ENCODE data around the gene HTRA3. TPM values are rescaled to one million over a fixed set of nuclear protein-coding genes. Genes with fewer than 3 reads are reported as not detected.

The HTRA3 gene
- total and polyA plus RNA-seq, 2 of the 8 experiments (the other 6 are each of a cell fraction or from before 2014, with no cell fraction given) = 3.2 to 5.8 TPM

GRCh38 chr4:8251110-8251883, 18.3 kb upstream of the HTRA3 start (continued):
- TF ChIP-seq CHD7 (IDR thresholded peaks at IDR 0.05; ENCODE audit: insufficient replicate concordance, low read length) (no peak), CREB1 (IDR thresholded peaks at IDR 0.05) (no peak), RAD21 (IDR thresholded peaks at IDR 0.05 in 1 of 2, conservative IDR thresholded peaks at IDR 0.05 in 1 of 2; ENCODE audit: low read depth in 2 of 2, low read length in 2 of 2) (no peak), POU5F1 (IDR thresholded peaks at IDR 0.05; ENCODE audit: low read depth, low read length) (no peak), TBP (IDR thresholded peaks at IDR 0.05; ENCODE audit: low read depth, low read length) (no peak), E2F6 (IDR thresholded peaks at IDR 0.05) (no peak), SAP30 (IDR thresholded peaks at IDR 0.05; ENCODE audit: insufficient read depth, insufficient replicate concordance, low read length) (no peak), KDM1A (IDR thresholded peaks at IDR 0.05; ENCODE audit: borderline replicate concordance, low read length) (no peak)

Data from H1 (cell line).